ENCODE measurements around the gene OAS2.

OAS2 gene

DNA sequence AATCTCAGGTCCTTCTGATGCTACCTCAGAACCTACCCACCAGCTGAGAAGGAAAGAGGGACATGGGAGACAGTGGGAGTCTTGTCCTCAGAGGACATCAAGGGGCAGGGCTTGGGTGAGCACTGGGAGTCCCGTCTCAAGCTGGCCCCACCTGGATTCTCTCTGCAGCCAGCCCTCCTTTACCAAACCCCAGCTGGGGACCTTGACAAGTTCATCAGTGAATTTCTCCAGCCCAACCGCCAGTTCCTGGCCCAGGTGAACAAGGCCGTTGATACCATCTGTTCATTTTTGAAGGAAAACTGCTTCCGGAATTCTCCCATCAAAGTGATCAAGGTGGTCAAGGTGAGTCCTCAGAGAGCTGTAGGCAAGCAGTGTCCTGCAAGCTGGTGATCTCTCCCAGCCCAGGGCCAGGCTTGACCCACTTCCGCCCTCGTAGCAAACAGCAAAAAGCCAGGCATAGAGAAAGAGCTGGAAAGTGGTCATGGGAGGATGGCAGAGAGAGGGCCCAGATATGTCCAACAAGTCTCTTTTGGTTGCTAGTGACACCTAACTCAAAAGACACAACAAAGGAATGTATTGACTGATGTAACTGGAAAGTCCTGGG lies 14.2 kb upstream of the OAS2 start:
- TF ChIP-seq, protein P1, sequence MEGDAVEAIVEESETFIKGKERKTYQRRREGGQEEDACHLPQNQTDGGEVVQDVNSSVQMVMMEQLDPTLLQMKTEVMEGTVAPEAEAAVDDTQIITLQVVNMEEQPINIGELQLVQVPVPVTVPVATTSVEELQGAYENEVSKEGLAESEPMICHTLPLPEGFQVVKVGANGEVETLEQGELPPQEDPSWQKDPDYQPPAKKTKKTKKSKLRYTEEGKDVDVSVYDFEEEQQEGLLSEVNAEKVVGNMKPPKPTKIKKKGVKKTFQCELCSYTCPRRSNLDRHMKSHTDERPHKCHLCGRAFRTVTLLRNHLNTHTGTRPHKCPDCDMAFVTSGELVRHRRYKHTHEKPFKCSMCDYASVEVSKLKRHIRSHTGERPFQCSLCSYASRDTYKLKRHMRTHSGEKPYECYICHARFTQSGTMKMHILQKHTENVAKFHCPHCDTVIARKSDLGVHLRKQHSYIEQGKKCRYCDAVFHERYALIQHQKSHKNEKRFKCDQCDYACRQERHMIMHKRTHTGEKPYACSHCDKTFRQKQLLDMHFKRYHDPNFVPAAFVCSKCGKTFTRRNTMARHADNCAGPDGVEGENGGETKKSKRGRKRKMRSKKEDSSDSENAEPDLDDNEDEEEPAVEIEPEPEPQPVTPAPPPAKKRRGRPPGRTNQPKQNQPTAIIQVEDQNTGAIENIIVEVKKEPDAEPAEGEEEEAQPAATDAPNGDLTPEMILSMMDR (IDR thresholded peaks at IDR 0.05; ENCODE audit: insufficient read depth, low read depth, low read length, missing control alignments): no peak
- no peak overlapping the region for H3K4me3 ChIP-seq (ENCODE audit: low read length)
- no peak for DNase-seq (ENCODE audit: low read depth)

DNA sequence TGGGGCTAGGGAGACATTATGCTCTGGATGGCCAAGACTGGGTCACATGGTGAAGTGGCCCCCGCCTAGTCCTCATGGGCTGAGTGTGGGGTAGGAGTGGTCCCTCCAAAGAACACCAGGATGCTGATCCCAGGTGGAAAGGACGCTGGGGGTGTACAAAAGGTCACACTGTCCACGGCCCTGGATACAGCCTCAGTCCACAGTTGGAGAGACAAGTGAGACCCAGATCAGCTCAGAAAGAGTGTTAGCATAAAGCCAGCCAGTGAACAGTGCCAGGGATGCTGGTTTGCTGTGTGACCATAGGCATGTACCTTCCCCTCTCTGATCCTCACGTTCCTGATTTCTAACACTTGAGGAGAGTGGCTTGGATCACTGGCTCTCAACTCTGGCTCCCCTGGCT lies 13.4 kb upstream of the OAS2 start:
- TF ChIP-seq, protein P1 (IDR thresholded peaks at IDR 0.05; ENCODE audit: insufficient read depth, low read depth, low read length, missing control alignments): no peak
- no peak for DNase-seq (ENCODE audit: low read depth)
- no peak overlapping the region for H3K4me3 ChIP-seq (ENCODE audit: low read length)

DNA sequence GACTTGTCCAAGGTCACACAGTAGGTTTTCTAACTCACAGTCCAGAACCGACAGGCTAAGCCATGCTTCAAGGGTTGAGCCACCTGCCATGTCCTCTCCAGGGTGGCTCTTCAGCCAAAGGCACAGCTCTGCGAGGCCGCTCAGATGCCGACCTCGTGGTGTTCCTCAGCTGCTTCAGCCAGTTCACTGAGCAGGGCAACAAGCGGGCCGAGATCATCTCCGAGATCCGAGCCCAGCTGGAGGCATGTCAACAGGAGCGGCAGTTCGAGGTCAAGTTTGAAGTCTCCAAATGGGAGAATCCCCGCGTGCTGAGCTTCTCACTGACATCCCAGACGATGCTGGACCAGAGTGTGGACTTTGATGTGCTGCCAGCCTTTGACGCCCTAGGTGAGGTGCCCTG lies 12.7 kb upstream of the OAS2 start:
- TF ChIP-seq, protein P1 (IDR thresholded peaks at IDR 0.05; ENCODE audit: insufficient read depth, low read depth, low read length, missing control alignments): no peak
- H3K4me3 ChIP-seq (ENCODE audit: low read length): no peak overlapping the region
- DNase-seq (ENCODE audit: low read depth): no peak

DNA sequence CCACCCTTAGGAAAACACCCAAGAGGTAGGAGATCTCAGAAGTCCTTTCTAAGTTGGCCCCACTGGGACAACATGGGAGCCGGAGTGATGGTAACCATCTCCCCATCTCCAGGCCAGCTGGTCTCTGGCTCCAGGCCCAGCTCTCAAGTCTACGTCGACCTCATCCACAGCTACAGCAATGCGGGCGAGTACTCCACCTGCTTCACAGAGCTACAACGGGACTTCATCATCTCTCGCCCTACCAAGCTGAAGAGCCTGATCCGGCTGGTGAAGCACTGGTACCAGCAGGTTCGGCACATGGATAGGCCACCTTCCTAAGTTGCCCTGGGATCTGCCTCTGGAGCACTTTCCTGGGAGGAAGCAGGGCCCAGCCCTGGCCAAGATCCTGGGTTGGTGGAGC lies 11.0 kb upstream of the OAS2 start:
- TF ChIP-seq, protein P1 (IDR thresholded peaks at IDR 0.05; ENCODE audit: insufficient read depth, low read depth, low read length, missing control alignments): no peak
- no peak overlapping the region for H3K4me3 ChIP-seq (ENCODE audit: low read length)
- no peak for DNase-seq (ENCODE audit: low read depth)

DNA sequence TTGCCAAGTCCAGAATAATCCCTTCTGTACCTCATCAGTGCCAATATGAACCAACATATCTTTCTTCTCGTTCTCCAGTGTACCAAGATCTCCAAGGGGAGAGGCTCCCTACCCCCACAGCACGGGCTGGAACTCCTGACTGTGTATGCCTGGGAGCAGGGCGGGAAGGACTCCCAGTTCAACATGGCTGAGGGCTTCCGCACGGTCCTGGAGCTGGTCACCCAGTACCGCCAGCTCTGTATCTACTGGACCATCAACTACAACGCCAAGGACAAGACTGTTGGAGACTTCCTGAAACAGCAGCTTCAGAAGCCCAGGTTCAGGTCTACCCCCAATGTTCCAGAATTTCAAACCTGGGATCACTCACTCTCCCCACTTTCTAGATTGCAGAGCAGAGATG lies 10.5 kb upstream of the OAS2 start:
- TF ChIP-seq, protein P1 (IDR thresholded peaks at IDR 0.05; ENCODE audit: insufficient read depth, low read depth, low read length, missing control alignments): no peak
- DNase-seq (ENCODE audit: low read depth): no peak

DNA sequence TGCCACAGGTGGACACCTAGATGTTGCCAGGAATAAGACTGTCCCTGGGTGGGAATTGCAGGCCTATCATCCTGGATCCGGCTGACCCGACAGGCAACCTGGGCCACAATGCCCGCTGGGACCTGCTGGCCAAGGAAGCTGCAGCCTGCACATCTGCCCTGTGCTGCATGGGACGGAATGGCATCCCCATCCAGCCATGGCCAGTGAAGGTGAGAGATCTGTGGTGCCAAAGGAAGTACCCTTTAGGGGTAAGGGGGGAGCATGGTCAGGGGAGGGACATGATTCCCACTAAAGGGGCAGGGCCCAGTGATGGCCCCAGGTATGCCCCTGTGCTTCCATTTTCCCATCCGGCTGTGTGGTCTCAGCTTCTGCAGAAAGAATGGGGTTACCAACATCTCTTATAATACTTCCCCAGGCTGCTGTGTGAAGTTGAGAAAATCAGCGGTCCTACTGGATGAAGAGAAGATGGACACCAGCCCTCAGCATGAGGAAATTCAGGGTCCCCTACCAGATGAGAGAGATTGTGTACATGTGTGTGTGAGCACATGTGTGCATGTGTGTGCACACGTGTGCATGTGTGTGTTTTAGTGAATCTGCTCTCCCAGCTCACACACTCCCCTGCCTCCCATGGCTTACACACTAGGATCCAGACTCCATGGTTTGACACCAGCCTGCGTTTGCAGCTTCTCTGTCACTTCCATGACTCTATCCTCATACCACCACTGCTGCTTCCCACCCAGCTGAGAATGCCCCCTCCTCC lies 8.6 kb upstream of the OAS2 start:
- no peak overlapping the region for H3K4me3 ChIP-seq (ENCODE audit: low read length)
- TF ChIP-seq, protein P1 (IDR thresholded peaks at IDR 0.05; ENCODE audit: insufficient read depth, low read depth, low read length, missing control alignments): no peak
- DNase-seq (ENCODE audit: low read depth): no peak

More for the DNA sequence above, 10.5 kb upstream of the OAS2 start:
- H3K4me3 ChIP-seq (ENCODE audit: low read length): no peak overlapping the region

Measured in epithelial cell of esophagus (primary cell).